Stomach (tissue), 19 donors: Measurements from ENCODE around the gene DYNLT1. TPM values are rescaled to one million over a fixed set of nuclear protein-coding genes. Genes with fewer than 3 reads are reported as not detected.
A peak's percentile ranks its signal among the peaks of the same experiment; 100 is the strongest.

ENCODE experiments used
- DNase-seq, 2 donors: peaks; one replicate each; pipeline versions ENCODE4 v3.0.0 to v3.0.0-alpha.2; 2013 to 2019
- H3K27ac ChIP-seq, 5 donors: fragments of 200-600 bp in 4 of 5; sonication (generic) in 4 of 5; one replicate each; pipeline ENCODE4 v1.5.1; 2013 to 2019; ENCODE audit warnings: mild to moderate bottlenecking in 1 of 5, moderate library complexity in 1 of 5
- H3K27me3 ChIP-seq, 3 donors: fragments of 200-600 bp; sonication (generic); one replicate each; pipeline ENCODE4 v1.5.1; 2017 to 2019; ENCODE audit warnings: mixed run types in 1 of 3
- H3K36me3 ChIP-seq, 4 donors: fragments of 200-600 bp; sonication (generic); 1 replicate in 3 of 4; 2 replicates in 1 of 4; pipeline ENCODE4 v1.5.1; 2016 to 2019
- H3K4me1 ChIP-seq, 4 donors: fragments of 200-600 bp; sonication (generic); one replicate each; pipeline ENCODE4 v1.5.1; 2016 to 2019
- H3K4me3 ChIP-seq, 4 donors: fragments of 200-600 bp; sonication (generic) in 3 of 4; one replicate each; pipeline ENCODE4 v1.5.1; 2016 to 2019; ENCODE audit warnings: mild to moderate bottlenecking in 1 of 4
- H3K9me3 ChIP-seq, 4 donors: fragments of 200-600 bp; sonication (generic); one replicate each; pipeline ENCODE4 v1.5.1; 2016 to 2019
- EP300 ChIP-seq: sonication (generic); formaldehyde crosslinking; IDR thresholded peaks from one replicate; pipeline ENCODE4 v1.6.1; 2017; ENCODE audit warnings: antibody characterized with exemption
- POLR2A ChIP-seq, 4 donors: fragments of 450-650 bp; IDR thresholded peaks; one replicate each; pipeline ENCODE4 v1.6.1; 2016; ENCODE audit warnings: antibody characterized with exemption in 4 of 4, control low read depth in 2 of 4, mild to moderate bottlenecking in 1 of 4, moderate library complexity in 1 of 4
- POLR2AphosphoS5 ChIP-seq, 3 donors: sonication (generic); formaldehyde crosslinking; IDR thresholded peaks; one replicate each; pipeline ENCODE4 v1.6.1; 2016; ENCODE audit warnings: antibody characterized with exemption in 3 of 3
- WGBS, 5 donors: extraction: QIAGEN DNeasy Blood & Tissue Kit in 3 of 5; methylation state at CpG; one replicate each; pipeline versions ENCODE4 v1.1.5 to v1.1.7; 2013 to 2018; 5-methylcytosine and 5-hydroxymethylcytosine counted together
- intact Hi-C: fragments of 100-400 bp; cut with DNase I; formaldehyde crosslinking; loops from one replicate; pipeline ENCODE4 v1.15.1; 2023; ENCODE audit warnings: low total_unique reads
- long read RNA-seq, 10 donors: transcript quantifications; one replicate each; lab custom pipeline, GENCODE V29; 2026
- polyA plus RNA-seq, 3 donors: library from polyadenylated mRNA; stranded (reverse); fragments of 200-250 nt; gene quantifications; one replicate each; pipeline ENCODE4 v1.2.3, GENCODE V29; 2013
- total RNA-seq, 5 donors: library from RNA; depleted of rRNA; stranded (reverse); fragments of >200 nt; gene quantifications; one replicate each; pipeline versions ENCODE4 v1.1.0 to v1.2.3, GENCODE V29; 2014 to 2016
- TF ChIP-seq, protein P1 (sequence below), 7 experiments: fragments of 450-650 bp in 4 of 7; fragments of 200-600 bp in 3 of 7; sonication (generic) in 3 of 7; IDR thresholded peaks; one replicate each; pipeline ENCODE4 v1.5.1; 2016 to 2019; ENCODE audit warnings: antibody characterized with exemption in 7 of 7, control low read depth in 2 of 7, mild to moderate bottlenecking in 1 of 7
- donor health status: healthy with polysubstance abuse.
- donor health status: Bipolar disorder and iron deficiency.
- donor health status: healthy.

The DYNLT1 gene
- 100 to 1,000 TPM in 3 of 5 donors, 10 to 100 TPM in 1, 1 to 10 TPM in 1; 5.8 to 294 (median 102) TPM for total RNA-seq
- 100 to 1,000 TPM; 183 to 208 (median 196) TPM for polyA plus RNA-seq
- long read RNA-seq, donor 1, transcript DYNLT1-203 (5 exons, 726 nt) = major isoform, 30 of 30 reads
- long read RNA-seq, donor 1, partial matches to known transcripts = 0 of 30 reads
- long read RNA-seq, donor 1, other reads (novel, unspliced or antisense) = 0 of 30 reads
- long read RNA-seq, donor 2, transcript DYNLT1-203 (5 exons, 726 nt) = major isoform, 62 of 63 reads
- long read RNA-seq, donor 2, partial matches to known transcripts = 0 of 63 reads
- long read RNA-seq, donor 2, other reads (novel, unspliced or antisense) = 0 of 63 reads
- long read RNA-seq, donor 3, transcript DYNLT1-203 (5 exons, 726 nt) = major isoform, 35 of 47 reads
- long read RNA-seq, donor 3, partial matches to known transcripts = 10 of 47 reads
- long read RNA-seq, donor 3, other reads (novel, unspliced or antisense) = 0 of 47 reads
- long read RNA-seq, donor 4, transcript DYNLT1-203 (5 exons, 726 nt) = major isoform, 8 of 8 reads
- long read RNA-seq, donor 4, partial matches to known transcripts = 0 of 8 reads
- long read RNA-seq, donor 4, other reads (novel, unspliced or antisense) = 0 of 8 reads
- long read RNA-seq, donor 5, transcript DYNLT1-203 (5 exons, 726 nt) = major isoform, 47 of 49 reads
- long read RNA-seq, donor 5, partial matches to known transcripts = 0 of 49 reads
- long read RNA-seq, donor 5, other reads (novel, unspliced or antisense) = 0 of 49 reads
- long read RNA-seq, donor 6, transcript DYNLT1-203 (5 exons, 726 nt) = major isoform, 125 of 159 reads
- long read RNA-seq, donor 6, partial matches to known transcripts = 27 of 159 reads
- long read RNA-seq, donor 6, other reads (novel, unspliced or antisense) = 6 of 159 reads
- long read RNA-seq, donor 7, transcript DYNLT1-203 (5 exons, 726 nt) = major isoform, 105 of 118 reads
- long read RNA-seq, donor 7, partial matches to known transcripts = 13 of 118 reads
- long read RNA-seq, donor 7, other reads (novel, unspliced or antisense) = 0 of 118 reads
- long read RNA-seq, donor 8, transcript DYNLT1-203 (5 exons, 726 nt) = major isoform, 62 of 86 reads
- long read RNA-seq, donor 8, partial matches to known transcripts = 22 of 86 reads
- long read RNA-seq, donor 8, other reads (novel, unspliced or antisense) = 0 of 86 reads
- long read RNA-seq, donor 9, transcript DYNLT1-203 (5 exons, 726 nt) = major isoform, 50 of 73 reads
- long read RNA-seq, donor 9, partial matches to known transcripts = 17 of 73 reads
- long read RNA-seq, donor 9, other reads (novel, unspliced or antisense) = 6 of 73 reads
- long read RNA-seq, donor 10, transcript DYNLT1-203 (5 exons, 726 nt) = major isoform, 30 of 35 reads
- long read RNA-seq, donor 10, partial matches to known transcripts = 5 of 35 reads
- long read RNA-seq, donor 10, other reads (novel, unspliced or antisense) = 0 of 35 reads

DNA sequence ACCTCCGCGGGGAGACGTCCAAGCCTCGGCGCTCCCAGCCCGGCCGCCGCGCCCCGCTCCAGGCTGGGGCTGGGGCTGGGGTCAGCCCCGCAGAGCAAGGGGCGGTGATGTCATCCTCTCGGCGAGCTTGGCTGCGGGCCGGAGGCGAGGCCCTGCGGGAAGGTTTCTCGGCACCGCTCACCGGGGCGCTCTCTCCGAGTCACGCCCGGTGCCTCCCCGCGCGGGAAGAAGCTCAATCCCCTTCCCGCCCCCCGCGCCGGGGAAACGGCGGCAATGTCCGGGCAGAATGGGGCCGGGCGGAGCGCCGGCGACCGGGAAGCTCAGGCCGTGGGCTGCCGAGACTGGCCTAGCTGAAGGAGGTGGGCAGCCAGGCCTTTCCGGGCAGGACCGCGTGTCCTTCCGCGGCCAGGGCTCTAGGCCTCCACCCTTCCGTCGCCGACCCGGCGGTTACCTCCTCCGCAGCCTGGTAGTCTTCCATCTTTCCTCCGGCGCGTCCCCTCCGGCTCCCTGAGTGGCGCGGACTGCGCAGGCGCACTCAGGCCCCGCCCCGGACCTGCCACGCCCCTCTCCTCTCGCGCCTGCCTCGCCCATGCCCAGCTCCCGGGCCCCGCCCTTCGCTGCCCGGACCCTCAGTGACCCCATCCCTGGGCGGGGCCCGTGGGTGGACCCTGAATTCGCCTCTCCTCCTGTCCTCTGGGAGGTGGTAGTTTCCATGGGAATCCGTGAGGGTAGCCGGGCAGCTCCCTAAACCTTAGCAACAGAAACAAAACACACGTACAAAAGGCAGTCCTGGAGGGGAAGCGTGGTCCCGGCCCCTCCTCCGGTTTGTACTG is at the start of gene DYNLT1:
TSS of gene DYNLT1 (minus strand) at position 513 of the 833 bp plus-strand sequence. CDS start at position 478, 35 bp downstream.
- intact Hi-C loops = no loop called here
- peak; percentile 95 to 98 for DNase-seq
- Histone ChIP-seq H3K27me3 (no peaks in the 10 kb centered on the region), H3K4me3 (peak within 1 kb of the TSS; percentile 81 to 98 (median 90)), H3K36me3 (peaks cover 0 to 15% (median 3%) of the 10 kb centered on the region in 4 donors), H3K4me1 (peaks cover 31 to 70% (median 43%) of the 10 kb centered on the region in 4 donors), H3K27ac (peak within 1 kb of the TSS; percentile 98 to 100 (median 99)), H3K9me3 (no peaks in the 10 kb centered on the region)
- no peak for TF ChIP-seq EP300
- TF ChIP-seq POLR2A (IDR thresholded peaks at IDR 0.05) = peak in 2 of 4 donors; percentile 91 to 96
- peak; percentile 94 to 99 (median 99) for TF ChIP-seq POLR2AphosphoS5 (IDR thresholded peaks at IDR 0.05)
- 0 to 1% (median 0%) methylated on average over 18 to 81 of the region's 81 CpGs for WGBS, 5 donors

DNA sequence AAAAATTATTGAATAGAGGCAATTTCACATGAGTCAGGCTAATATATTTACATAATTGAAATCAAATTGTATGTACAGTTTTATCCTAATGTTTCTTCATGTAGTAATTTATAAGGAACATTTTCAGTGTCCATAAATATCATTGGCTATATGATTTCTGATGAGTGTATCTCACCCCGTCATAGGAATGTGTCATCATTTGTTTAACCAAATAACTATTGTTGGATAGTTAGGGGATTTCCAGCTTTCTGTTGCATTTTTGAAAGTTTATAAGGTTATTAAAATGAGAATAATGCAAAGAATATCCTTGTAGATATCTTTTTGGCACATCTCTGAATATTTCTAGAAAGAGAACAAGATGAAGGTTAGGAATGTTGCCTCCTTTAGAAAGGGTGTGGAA is 44.3 kb upstream of the DYNLT1 start:
- Histone ChIP-seq H3K9me3 (no peaks in the 10 kb centered on the region), H3K27ac (no peak overlapping the region), H3K4me3 (no peak overlapping the region), H3K27me3 (no peaks in the 10 kb centered on the region), H3K4me1 (peaks cover 11 to 39% (median 17%) of the 10 kb centered on the region in 4 donors), H3K36me3 (no peaks in the 10 kb centered on the region)
- intact Hi-C loops = no loop called here
- no peak for DNase-seq
- TF ChIP-seq, protein P1, sequence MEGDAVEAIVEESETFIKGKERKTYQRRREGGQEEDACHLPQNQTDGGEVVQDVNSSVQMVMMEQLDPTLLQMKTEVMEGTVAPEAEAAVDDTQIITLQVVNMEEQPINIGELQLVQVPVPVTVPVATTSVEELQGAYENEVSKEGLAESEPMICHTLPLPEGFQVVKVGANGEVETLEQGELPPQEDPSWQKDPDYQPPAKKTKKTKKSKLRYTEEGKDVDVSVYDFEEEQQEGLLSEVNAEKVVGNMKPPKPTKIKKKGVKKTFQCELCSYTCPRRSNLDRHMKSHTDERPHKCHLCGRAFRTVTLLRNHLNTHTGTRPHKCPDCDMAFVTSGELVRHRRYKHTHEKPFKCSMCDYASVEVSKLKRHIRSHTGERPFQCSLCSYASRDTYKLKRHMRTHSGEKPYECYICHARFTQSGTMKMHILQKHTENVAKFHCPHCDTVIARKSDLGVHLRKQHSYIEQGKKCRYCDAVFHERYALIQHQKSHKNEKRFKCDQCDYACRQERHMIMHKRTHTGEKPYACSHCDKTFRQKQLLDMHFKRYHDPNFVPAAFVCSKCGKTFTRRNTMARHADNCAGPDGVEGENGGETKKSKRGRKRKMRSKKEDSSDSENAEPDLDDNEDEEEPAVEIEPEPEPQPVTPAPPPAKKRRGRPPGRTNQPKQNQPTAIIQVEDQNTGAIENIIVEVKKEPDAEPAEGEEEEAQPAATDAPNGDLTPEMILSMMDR (IDR thresholded peaks at IDR 0.05) = no peak
- TF ChIP-seq POLR2A (IDR thresholded peaks at IDR 0.05) (no peak), POLR2AphosphoS5 (IDR thresholded peaks at IDR 0.05) (no peak), EP300 (no peak)
- WGBS, 5 donors = 56 to 70% (median 64%) methylated on average over 1 of the region's 1 CpG

DNA sequence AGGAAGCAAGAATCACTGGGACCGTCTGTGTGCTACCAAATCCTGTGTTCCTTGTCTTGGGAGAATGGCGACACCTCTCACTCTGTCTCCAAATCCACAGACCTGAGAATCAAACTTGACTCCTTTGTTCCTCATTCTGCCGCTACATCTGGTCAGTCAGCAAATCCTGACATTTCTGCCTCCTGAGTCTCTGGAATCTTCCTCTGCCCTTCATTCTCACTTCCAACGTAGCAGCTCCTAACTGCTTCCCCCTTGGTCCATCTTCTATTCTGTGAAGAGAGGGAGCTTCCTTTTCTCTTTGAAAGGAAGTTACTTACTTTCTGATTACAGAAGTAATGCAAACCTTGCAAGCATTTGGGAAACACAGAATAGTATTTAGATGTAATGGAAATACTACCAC is 43.0 kb upstream of the DYNLT1 start:
- Histone ChIP-seq H3K36me3 (no peaks in the 10 kb centered on the region), H3K9me3 (no peaks in the 10 kb centered on the region), H3K27ac (peak overlapping the region in 4 of 5 donors; percentile 22 to 67 (median 32)), H3K4me1 (peaks cover 11 to 39% (median 17%) of the 10 kb centered on the region in 4 donors), H3K4me3 (no peak overlapping the region), H3K27me3 (no peaks in the 10 kb centered on the region)
- intact Hi-C loops = no loop called here
- TF ChIP-seq POLR2A (IDR thresholded peaks at IDR 0.05) (no peak), POLR2AphosphoS5 (IDR thresholded peaks at IDR 0.05) (no peak), EP300 (no peak)
- TF ChIP-seq, protein P1 (IDR thresholded peaks at IDR 0.05) = no peak
- WGBS, 5 donors = 69 to 86% (median 79%) methylated on average over 4 of the region's 4 CpGs
- no peak for DNase-seq
